ENCODE results near the gene FAT4. TPM values are rescaled to one million over a fixed set of nuclear protein-coding genes. Genes with fewer than 3 reads are reported as not detected.

FAT4 gene
- total and polyA plus RNA-seq, 2 of the 4 experiments (the other 2 are of a cell fraction), result 6.8 to 37.5 TPM

GRCh38 chr4:125353131-125353530, 38.4 kb downstream of the FAT4 start:
- ChIA-PET POLR2A (ENCODE audit: unreplicated experiment) (no interaction called here), CTCF (no interaction called here)
- Histone ChIP-seq H2AFZ (replicated peaks; ENCODE audit: low read length, poor library complexity) (no peak overlapping the region), H3K4me3 (ENCODE audit: insufficient read depth, low read depth, low read length) (no peak overlapping the region), H3K4me1 (ENCODE audit: control insufficient read depth, insufficient read depth, low read length) (no peaks in the 10 kb centered on the region), H3K27ac (ENCODE audit: insufficient read depth, low read length) (no peak overlapping the region), H2AK9ac (replicated peaks; ENCODE audit: low read depth, low read length, poor library complexity) (no peak overlapping the region), H2BK5ac (ENCODE audit: low read depth, low read length, poor library complexity, severe bottlenecking) (no peak overlapping the region), H3K4ac (ENCODE audit: low read depth, low read length) (no peak overlapping the region), H4K8ac (ENCODE audit: low read depth in 2 of 2, low read length in 2 of 2) (no peak overlapping the region), H2BK20ac (ENCODE audit: low read depth, low read length) (no peak overlapping the region), H2AK5ac (ENCODE audit: low read depth, low read length) (no peak overlapping the region), H2BK15ac (ENCODE audit: low read depth, low read length) (no peak overlapping the region), H3K56ac (ENCODE audit: extremely low read depth, insufficient read depth, low read length) (no peak overlapping the region), H3K36me3 (ENCODE audit: control insufficient read depth, insufficient read depth, low read length) (no peaks in the 10 kb centered on the region), H3K79me1 (ENCODE audit: low read depth in 1 of 2, low read length in 2 of 2) (peaks cover 3 to 4% of the 10 kb centered on the region in 2 experiments; a peak in 2 of 4 replicates), H3K9ac (ENCODE audit: low read depth, low read length) (no peak overlapping the region), H4K5ac (ENCODE audit: low read depth, low read length) (no peak overlapping the region), H3K18ac (ENCODE audit: low read depth, low read length) (no peak overlapping the region), H4K20me1 (ENCODE audit: insufficient read depth, low read length) (no peaks in the 10 kb centered on the region), H3K23ac (ENCODE audit: low read depth, low read length) (no peak overlapping the region), H3K9me3 (ENCODE audit: control insufficient read depth, insufficient read depth, low read length) (no peaks in the 10 kb centered on the region), H3K9me1 (ENCODE audit: insufficient read depth, low read length) (peaks cover 3% of the 10 kb centered on the region; the same call in 1 of the 2 replicates), H2BK120ac (ENCODE audit: low read depth, low read length) (no peak overlapping the region), H3K14ac (replicated peaks; ENCODE audit: low read depth, low read length) (no peak overlapping the region), H3K27me3 (ENCODE audit: control insufficient read depth, insufficient read depth, low read length) (no peaks in the 10 kb centered on the region), H3K4me2 (ENCODE audit: low read depth, low read length) (no peak overlapping the region), H4K91ac (ENCODE audit: insufficient read depth, low read depth, low read length) (no peak overlapping the region)
- BruUV-seq (replicated peaks), result no TSS peak
- ATAC-seq (ENCODE audit: low read depth) (no peak), DNase-seq (no peak)
- dilution Hi-C loops (cut with HindIII; ENCODE audit: low sequenced_read_pairs, unreplicated experiment) (no loop called here), intact Hi-C loops (cut with micrococcal nuclease) (no loop called here), in situ Hi-C loops (cut with MboI; ENCODE audit: low sequenced_read_pairs) (no loop called here)
- no peak for TF ChIP-seq POLR2A (IDR thresholded peaks at IDR 0.05; ENCODE audit: low read depth, low read length)
- TF ChIP-seq RAD21 (IDR thresholded peaks at IDR 0.05; ENCODE audit: low read length), result no peak
- TF ChIP-seq NFE2L2 (IDR thresholded peaks at IDR 0.05; ENCODE audit: low read depth, low read length), result no peak
- TF ChIP-seq RCOR1 (IDR thresholded peaks at IDR 0.05; ENCODE audit: insufficient replicate concordance, low read length), result no peak
- TF ChIP-seq CTCF (conservative IDR thresholded peaks at IDR 0.05; ENCODE audit: low read depth, low read length), result no peak
- no peak for TF ChIP-seq MAFK (IDR thresholded peaks at IDR 0.05; ENCODE audit: low read depth, low read length)
- TF ChIP-seq MAZ (IDR thresholded peaks at IDR 0.05; ENCODE audit: borderline replicate concordance, low read depth, low read length), result no peak
- TF ChIP-seq CHD1 (IDR thresholded peaks at IDR 0.05; ENCODE audit: low read depth, low read length), result no peak
- TF ChIP-seq USF2 (IDR thresholded peaks at IDR 0.05; ENCODE audit: low read depth, low read length), result no peak
- TF ChIP-seq ELK1 (IDR thresholded peaks at IDR 0.05; ENCODE audit: borderline replicate concordance, low read depth, low read length), result no peak
- TF ChIP-seq CEBPB (IDR thresholded peaks at IDR 0.05; ENCODE audit: low read depth, low read length), result no peak
- TF ChIP-seq BHLHE40 (IDR thresholded peaks at IDR 0.05; ENCODE audit: low read depth, low read length), result no peak
- no peak for TF ChIP-seq RFX5 (IDR thresholded peaks at IDR 0.05; ENCODE audit: low read depth, low read length)
- no peak for TF ChIP-seq MXI1 (IDR thresholded peaks at IDR 0.05; ENCODE audit: borderline replicate concordance, low read depth, low read length)
- TF ChIP-seq SMC3 (IDR thresholded peaks at IDR 0.05; ENCODE audit: low read depth, low read length), result no peak
- no peak for TF ChIP-seq FOS (IDR thresholded peaks at IDR 0.05; ENCODE audit: low read depth, low read length)
- no CpG with 5 or more reads among the region's 1 CpG for WGBS, 2 experiments (ENCODE audit: extremely low coverage in 2 of 2, insufficient read length in 1 of 2)
